NCI-H2107 treated with DMSO at 0.1 percent for 48 hours (cell line): Measurements from ENCODE around the gene RAB4B.
"Not testable (repeated sequence)": the region's sequence is repeated elsewhere in the genome, so short reads cannot be mapped to it uniquely, and the experiment has no call there.

Source experiments
- DNase-seq: peaks from one replicate; lab custom pipeline; 2025; ENCODE audit not compliant: unreplicated experiment; lab: John Stamatoyannopoulos, UW

RAB4B gene

GRCh38 chr19:40803170-40803856 lies 25.3 kb downstream of the RAB4B start:
- DNase-seq, result no peak

- no peak for DNase-seq
These were observed 26.1 kb downstream of the RAB4B start for GRCh38 chr19:40803857-40804782.

GRCh38 chr19:40804783-40805242 lies 26.8 kb downstream of the RAB4B start:
- no peak for DNase-seq

DNA sequence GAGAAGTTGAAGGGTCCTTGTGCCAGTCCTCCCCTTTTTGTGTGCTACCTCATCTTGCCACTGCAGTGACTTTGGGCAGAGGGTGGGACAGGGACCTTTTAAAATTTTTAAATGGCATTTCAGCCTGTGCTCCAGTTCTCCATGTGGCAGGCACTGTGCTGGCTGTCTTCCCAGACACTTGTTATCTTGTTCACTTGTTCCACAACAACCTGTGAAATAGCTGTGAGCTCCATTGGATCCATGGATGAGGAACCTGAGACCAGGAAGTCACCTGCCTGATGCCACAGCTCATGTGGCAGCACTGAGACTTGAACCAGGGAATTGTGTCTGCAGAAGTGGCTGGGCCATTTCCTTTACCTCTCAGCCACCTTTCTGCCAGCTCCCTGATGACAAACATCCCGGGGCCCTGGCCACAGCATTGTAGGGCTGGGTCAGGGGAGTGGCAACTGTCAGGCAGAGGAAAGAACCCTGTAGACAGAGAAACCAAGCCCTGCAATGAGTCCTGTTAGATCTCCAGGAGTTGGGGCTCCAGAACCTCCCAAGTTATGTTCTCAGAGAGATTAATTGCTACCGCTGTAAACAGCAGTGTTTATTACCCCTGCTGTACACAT lies 27.3 kb downstream of the RAB4B start:
- no peak for DNase-seq

DNA sequence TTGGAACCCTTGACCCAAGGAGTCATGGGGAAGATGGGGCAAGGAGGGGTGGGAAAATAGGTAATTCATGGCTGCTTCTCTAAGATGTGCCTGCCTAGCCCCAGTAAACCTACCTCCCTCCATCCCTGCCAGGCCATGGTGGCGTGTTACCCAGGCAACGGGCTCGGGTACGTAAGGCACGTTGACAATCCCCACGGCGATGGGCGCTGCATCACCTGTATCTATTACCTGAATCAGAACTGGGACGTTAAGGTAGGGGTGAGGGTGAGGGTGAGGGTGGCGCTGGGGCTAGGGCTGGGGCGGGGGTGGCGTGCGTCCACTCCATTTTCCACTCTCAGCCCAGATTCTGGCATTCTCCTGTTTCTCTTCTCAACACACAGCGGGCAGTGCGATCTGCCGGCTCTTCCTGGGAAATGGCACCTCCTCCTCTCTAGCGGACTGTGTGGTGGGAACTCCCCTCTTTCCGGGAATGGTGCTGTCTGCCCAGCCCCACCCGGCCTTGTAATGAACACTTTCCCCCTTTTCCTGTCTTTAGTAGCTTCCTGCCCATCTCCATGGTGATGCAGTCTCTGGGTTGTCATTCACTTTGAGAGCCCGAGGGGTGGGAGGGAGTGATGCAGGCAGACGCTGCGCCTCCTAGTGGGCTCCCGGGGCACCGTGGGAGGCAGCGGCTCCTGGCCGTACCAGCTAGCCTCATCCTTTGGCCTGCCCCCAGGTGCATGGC lies 28.5 kb downstream of the RAB4B start:
- DNase-seq, result no peak

GRCh38 chr19:40807147-40808020 lies 29.3 kb downstream of the RAB4B start:
- DNase-seq, result no peak

DNA sequence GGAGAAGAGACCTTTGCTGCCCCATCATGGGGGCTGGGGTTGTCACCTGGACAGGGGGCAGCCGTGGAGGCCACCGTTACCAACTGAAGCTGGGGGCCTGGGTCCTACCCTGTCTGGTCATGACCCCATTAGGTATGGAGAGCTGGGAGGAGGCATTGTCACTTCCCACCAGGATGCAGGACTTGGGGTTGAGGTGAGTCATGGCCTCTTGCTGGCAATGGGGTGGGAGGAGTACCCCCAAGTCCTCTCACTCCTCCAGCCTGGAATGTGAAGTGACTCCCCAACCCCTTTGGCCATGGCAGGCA lies 29.9 kb downstream of the RAB4B start:
- DNase-seq, result no peak

DNA sequence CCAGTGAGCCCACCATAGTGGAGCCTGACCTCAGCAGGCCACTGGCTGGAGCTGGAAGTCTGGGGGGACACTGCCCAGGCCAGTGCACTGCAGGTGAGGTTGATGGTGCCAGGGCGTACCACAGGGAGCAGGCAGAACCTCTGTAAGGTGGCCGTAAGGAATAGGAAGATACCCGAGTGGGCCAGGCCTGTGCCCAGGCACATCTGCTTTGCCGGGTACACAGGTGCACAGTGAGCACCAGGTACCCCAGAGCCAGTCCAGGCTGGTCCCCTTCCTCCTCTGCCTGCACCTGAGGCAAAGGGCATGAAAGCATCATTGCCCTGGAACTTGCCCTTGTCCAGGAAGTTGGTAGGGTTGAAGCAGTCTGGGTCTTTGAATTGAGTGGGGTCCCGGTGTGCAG lies 30.4 kb downstream of the RAB4B start:
- no peak for DNase-seq

DNA sequence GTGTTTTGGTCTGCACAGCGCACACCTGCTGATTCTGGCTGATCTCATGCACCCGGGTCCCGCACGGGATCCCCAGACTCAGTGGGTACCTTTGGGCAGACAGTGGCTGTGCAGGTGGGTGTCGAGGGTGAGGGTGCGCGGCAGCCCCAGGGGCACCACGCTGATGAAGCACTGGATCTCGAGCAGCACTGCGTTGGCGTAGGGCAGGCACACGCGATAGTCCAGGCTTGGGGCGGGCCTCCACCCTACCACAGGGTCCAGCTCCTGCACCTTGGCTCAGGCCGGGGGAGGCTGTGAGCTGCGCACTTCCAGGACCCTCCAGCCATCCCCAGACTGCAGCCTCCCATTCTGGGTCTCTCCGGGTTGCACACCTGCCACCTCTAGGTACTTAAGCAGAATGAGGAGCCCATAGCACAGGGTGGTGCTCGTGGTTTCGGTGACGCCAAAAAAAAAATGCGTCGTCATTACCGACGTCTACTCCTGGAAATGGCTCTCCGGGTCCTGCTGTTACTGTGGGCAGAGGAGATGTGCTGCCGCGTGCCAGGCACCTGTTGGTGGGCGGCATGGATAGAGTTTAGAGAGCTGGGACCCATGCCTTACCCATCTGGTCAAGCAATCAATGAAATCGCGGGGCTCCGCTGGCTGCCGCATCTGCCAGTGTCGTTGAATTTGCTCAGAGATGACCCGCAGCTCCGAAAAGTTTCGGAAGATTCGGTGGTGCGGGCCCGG lies 31.5 kb downstream of the RAB4B start:
- no peak for DNase-seq

GRCh38 chr19:40810160-40810559 lies 32.1 kb downstream of the RAB4B start:
- no peak for DNase-seq

DNA sequence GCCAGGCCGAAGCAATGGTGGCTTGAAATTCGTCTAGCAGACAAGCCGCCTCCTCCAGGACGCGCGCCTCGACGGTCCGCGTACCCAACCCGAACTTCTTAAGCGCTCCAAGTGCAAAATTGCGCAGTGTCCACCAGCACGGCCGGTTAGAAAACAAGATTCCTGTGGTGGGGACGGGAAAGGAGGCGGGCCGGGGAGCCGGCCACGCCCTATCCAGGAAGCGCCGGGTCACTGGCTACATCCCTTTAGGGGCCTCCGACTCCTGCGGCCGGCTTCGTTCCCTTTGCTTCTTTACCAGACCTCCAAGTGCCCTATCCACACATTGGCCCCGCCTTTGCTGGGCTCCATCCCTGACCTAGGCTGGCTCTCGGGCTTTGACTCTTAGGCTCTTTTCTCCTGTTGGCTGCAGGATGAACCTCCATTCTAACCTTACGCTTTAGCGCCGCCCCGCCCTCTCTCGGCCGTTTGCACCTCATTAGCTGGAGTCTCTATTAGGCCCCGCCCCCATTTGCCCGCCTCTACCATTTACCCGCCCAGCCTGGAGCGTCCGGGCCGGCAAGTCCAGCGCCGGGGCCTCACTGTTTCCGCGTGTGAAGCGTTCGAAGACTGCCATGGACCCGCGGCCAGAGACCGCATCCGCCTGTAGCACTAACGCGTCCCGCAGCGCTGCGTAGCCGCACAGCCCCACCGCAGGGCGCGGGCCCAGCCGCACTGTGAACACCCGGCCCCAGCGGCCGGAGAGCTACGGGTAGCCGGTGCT lies 32.8 kb downstream of the RAB4B start:
- DNase-seq, result not testable (repeated sequence)

- no peak for DNase-seq
These were observed 33.7 kb downstream of the RAB4B start for GRCh38 chr19:40811478-40812341.

DNA sequence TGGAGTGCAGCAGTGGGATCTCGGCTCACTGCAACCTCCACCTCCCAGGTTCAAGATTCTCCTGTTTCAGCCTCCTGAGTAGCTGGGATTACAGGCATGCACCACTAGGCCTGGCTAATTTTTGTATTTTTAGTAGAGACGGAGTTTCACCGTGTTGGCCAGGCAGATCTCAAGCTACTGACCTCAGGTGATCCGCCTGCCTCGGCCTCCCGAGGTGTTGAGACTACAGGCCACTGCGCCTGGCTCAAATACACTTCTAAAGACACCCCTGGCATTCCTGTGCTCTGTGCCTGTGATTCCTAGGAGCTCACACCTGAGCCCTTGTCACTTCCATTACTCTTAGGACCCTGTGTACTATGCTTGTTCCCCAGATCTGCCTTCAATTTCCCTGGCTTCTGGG lies 34.5 kb downstream of the RAB4B start:
- DNase-seq, result not testable (repeated sequence)

DNA sequence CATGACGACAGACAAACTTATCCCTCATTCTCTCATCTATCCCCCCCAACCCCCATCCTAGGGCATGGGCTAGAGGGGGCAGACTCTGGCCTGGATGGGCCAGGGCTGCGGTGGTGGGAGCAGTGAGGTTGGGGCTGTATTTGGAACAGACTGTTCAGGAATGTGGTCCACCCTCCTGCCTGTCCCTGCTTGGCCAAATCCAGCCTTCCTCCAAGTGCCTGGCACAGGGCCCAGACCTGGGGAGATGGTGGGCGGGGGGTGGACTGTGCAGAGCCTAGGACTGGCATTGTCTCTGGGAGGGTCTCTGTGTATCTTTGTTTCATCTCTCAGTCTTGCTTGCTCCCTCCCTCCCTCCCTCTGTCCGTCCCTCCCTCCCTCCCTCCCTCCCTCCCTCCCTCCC lies 35.1 kb downstream of the RAB4B start:
- no peak for DNase-seq

GRCh38 chr19:40815223-40815622 lies 37.2 kb downstream of the RAB4B start:
- DNase-seq, result no peak

DNA sequence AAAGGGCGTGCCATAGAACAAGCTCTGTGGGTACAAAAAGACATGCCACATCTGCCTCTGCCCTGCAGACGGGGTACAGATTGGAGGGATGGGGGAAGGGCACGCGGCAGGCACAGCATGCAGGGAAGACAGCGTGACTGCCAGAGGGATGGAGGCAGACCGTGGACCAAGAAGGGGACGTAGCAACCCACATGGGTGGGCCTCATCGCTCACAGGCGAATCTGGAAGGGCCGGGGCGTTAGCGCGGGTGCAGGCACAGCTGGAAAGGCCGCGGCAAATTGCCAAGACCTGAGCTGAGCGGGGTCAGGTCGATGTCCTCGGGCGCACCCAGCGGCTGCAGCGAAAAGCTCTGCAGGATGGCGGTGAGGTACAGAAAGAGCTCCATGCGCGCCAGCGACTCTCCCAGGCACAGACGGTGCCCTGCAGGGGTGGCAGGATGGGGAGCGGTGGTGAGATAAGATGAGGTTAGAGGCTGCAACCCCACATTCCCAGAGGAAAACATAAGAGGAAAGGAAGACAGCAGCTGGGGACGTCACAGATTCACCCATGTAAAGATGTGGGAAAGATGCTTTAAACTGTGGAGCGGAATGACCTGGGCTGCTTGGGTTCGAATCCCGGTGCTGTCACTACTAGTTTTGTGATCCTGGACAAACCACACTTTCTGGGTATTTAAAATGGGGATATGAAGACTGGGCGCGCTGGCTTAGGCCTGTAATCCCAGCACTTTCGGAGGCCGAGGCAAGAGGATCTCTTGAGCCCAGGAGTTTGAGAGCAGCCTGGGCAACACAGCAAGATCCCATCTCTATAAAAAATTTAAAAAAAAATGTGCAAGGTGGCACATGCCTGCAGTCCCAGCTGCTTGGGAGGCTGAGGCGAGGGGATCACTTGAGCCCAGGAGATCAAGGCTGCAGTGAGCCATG lies 40.7 kb downstream of the RAB4B start:
- not testable (repeated sequence) for DNase-seq
